ENCODE measurements around the gene NXF2B. TPM values are rescaled to one million over a fixed set of nuclear protein-coding genes. Genes with fewer than 3 reads are reported as not detected.
"Not testable (repeated sequence)": the region's sequence is repeated elsewhere in the genome, so short reads cannot be mapped to it uniquely, and the experiment has no call there.

The NXF2B gene
- total RNA-seq: not detected

DNA sequence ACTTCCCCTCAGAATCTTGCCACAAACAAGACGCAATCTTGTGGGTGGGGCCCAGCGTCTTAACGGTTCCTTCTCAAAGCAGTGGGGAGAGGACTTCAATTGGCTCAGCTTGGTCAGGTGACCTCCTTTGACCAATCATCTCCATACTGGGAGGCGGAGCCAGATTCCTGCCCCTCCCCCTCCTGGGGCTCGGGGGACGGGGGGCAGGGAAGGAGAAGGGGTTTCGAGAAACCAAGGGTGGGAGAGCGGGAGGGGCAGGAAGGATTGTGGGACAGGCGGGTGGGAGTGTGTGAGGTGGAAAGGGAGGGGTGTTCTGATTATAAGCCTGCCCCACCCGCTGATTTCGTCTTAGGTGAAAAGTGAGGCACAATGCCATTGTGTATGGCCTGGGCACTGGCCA lies at the start of gene NXF2B:
TSS of gene NXF2B (minus strand) at position 101 of the 400 bp plus-strand sequence. CDS start 59,972 bp downstream, outside the sequence.
- CTCF ChIA-PET; H3K4me1 Mint-ChIP-seq (ENCODE audit: low read depth): not testable (repeated sequence)

GRCh38 chrX:102478765-102479164 lies 39.0 kb upstream of the NXF2B start:
- H3K27me3 Mint-ChIP-seq; CTCF ChIA-PET; intact Hi-C loops (cut with micrococcal nuclease); H3K4me1 Mint-ChIP-seq (ENCODE audit: low read depth); H3K36me3 Mint-ChIP-seq (ENCODE audit: low read depth); H3K27ac Mint-ChIP-seq; DNase-seq; H3K4me3 Mint-ChIP-seq; ATAC-seq; POLR2A ChIA-PET; H3K9me3 Mint-ChIP-seq: not testable (repeated sequence)

More for the DNA sequence above, at the start of gene NXF2B:
- H3K27me3 Mint-ChIP-seq; intact Hi-C loops (cut with micrococcal nuclease); POLR2A ChIA-PET; H3K36me3 Mint-ChIP-seq (ENCODE audit: low read depth); ATAC-seq; H3K4me3 Mint-ChIP-seq; H3K27ac Mint-ChIP-seq; H3K9me3 Mint-ChIP-seq; DNase-seq: not testable (repeated sequence)

- POLR2A ChIA-PET; H3K36me3 Mint-ChIP-seq (ENCODE audit: low read depth); CTCF ChIA-PET; H3K9me3 Mint-ChIP-seq; DNase-seq; ATAC-seq; intact Hi-C loops (cut with micrococcal nuclease); H3K4me3 Mint-ChIP-seq; H3K27ac Mint-ChIP-seq; H3K4me1 Mint-ChIP-seq (ENCODE audit: low read depth); H3K27me3 Mint-ChIP-seq: not testable (repeated sequence)
These were observed 32.0 kb upstream of the NXF2B start, which contains the start of gene TCP11X2 for GRCh38 chrX:102471762-102472220. Gene TCP11X2, minus strand, starts transcription at chrX:102471812.

- H3K9me3 Mint-ChIP-seq; H3K4me1 Mint-ChIP-seq (ENCODE audit: low read depth); ATAC-seq; DNase-seq; CTCF ChIA-PET; H3K27me3 Mint-ChIP-seq; POLR2A ChIA-PET; intact Hi-C loops (cut with micrococcal nuclease); H3K4me3 Mint-ChIP-seq; H3K27ac Mint-ChIP-seq; H3K36me3 Mint-ChIP-seq (ENCODE audit: low read depth): not testable (repeated sequence)
These were observed 30.4 kb upstream of the NXF2B start for GRCh38 chrX:102470215-102470614.

DNA sequence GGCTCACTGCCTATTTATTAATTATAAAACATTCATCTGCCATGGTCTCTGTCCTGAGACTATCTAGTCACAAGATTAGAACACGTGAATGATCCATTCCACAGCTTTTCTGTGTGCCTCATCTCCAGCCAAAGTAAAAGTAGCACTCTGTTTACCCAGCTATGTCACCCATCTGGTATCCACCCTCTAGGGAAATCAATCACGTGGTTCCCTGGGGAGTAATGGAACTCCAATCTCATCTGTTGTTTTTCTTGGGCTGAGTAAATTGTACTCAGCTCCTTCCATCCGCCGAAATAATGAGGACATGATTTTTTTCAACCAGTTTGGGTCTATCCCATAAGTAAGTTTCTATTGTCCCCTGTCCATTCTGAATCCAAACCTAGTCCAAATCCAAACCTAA lies 18.8 kb upstream of the NXF2B start:
- CTCF ChIA-PET; H3K4me3 Mint-ChIP-seq; H3K27me3 Mint-ChIP-seq; intact Hi-C loops (cut with micrococcal nuclease); H3K9me3 Mint-ChIP-seq; POLR2A ChIA-PET; H3K27ac Mint-ChIP-seq; ATAC-seq; DNase-seq; H3K4me1 Mint-ChIP-seq (ENCODE audit: low read depth); H3K36me3 Mint-ChIP-seq (ENCODE audit: low read depth): not testable (repeated sequence)

DNA sequence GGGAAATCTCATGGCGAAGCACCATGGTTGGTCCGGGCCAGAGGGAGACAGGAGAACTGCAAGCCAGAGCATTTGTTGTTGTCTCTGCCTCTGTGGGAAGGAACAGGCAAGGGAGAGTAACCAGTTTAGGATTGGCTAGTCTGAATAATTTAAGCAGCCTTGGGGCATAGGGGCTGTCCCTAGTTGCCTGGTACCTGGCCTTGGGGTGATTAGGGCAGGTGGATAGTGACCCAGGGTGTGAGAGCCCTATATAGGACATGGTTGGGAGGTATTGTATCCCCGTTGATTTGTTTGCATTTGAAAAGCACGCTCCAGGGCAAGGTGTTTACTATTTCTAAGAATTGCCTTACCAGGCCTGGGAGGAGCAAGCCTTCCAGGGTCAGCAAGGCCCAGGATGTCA lies 25.3 kb downstream of the NXF2B start:
- POLR2A ChIA-PET; DNase-seq; H3K36me3 Mint-ChIP-seq (ENCODE audit: low read depth); intact Hi-C loops (cut with micrococcal nuclease); H3K9me3 Mint-ChIP-seq; ATAC-seq; H3K4me1 Mint-ChIP-seq (ENCODE audit: low read depth); H3K27me3 Mint-ChIP-seq; H3K4me3 Mint-ChIP-seq; H3K27ac Mint-ChIP-seq; CTCF ChIA-PET: not testable (repeated sequence)

- ATAC-seq: no peak
- no peaks in the 10 kb centered on the region for H3K36me3 Mint-ChIP-seq (ENCODE audit: low read depth)
- ChIA-PET POLR2A (no interaction called here), CTCF (interaction anchor here (1.0 kb wide), 1 partner anchor 277 kb away, joined by 3 read pairs; no protein-coding TSS in a partner anchor)
- peaks cover 1% of the 10 kb centered on the region for H3K27me3 Mint-ChIP-seq
- H3K4me1 Mint-ChIP-seq (ENCODE audit: low read depth): no peaks in the 10 kb centered on the region
- no peak overlapping the region for H3K27ac Mint-ChIP-seq
- DNase-seq: peak; percentile 75
- H3K9me3 Mint-ChIP-seq: no peaks in the 10 kb centered on the region
- TF ChIP-seq, protein P1, sequence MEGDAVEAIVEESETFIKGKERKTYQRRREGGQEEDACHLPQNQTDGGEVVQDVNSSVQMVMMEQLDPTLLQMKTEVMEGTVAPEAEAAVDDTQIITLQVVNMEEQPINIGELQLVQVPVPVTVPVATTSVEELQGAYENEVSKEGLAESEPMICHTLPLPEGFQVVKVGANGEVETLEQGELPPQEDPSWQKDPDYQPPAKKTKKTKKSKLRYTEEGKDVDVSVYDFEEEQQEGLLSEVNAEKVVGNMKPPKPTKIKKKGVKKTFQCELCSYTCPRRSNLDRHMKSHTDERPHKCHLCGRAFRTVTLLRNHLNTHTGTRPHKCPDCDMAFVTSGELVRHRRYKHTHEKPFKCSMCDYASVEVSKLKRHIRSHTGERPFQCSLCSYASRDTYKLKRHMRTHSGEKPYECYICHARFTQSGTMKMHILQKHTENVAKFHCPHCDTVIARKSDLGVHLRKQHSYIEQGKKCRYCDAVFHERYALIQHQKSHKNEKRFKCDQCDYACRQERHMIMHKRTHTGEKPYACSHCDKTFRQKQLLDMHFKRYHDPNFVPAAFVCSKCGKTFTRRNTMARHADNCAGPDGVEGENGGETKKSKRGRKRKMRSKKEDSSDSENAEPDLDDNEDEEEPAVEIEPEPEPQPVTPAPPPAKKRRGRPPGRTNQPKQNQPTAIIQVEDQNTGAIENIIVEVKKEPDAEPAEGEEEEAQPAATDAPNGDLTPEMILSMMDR (IDR thresholded peaks at IDR 0.05): peak; percentile 60
- H3K4me3 Mint-ChIP-seq: no peak overlapping the region
- intact Hi-C loops (cut with micrococcal nuclease): no loop called here
These were observed 93.9 kb downstream of the NXF2B start for GRCh38 chrX:102345916-102346315.

DNA sequence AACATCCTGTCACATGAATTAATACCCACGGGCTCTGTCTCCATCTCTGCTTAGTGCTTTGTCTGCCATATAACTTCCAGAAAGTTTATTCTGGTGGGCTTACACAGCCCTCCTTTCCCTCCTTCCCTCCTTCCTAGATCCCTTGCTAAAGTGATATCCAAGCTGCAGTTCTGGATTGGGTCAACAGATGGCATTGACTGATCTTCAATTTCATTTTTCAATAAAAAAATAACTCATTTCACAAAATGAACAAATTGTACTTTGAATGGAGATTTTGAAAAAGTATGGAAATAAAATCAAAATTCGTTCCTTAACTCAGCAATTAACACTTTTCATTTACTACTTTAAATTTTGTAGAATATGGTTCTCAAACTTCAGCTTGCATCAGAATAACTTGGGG lies 97.9 kb downstream of the NXF2B start:
- ChIA-PET POLR2A (no interaction called here), CTCF (no interaction called here)
- ATAC-seq (no peak), DNase-seq (no peak)
- Mint-ChIP-seq H3K4me1 (ENCODE audit: low read depth) (no peaks in the 10 kb centered on the region), H3K9me3 (no peaks in the 10 kb centered on the region), H3K27me3 (peaks cover 1% of the 10 kb centered on the region), H3K36me3 (ENCODE audit: low read depth) (no peaks in the 10 kb centered on the region), H3K27ac (no peak overlapping the region), H3K4me3 (no peak overlapping the region)
- TF ChIP-seq, protein P1 (IDR thresholded peaks at IDR 0.05): no peak
- intact Hi-C loops (cut with micrococcal nuclease): no loop called here

Measured in activated CD8-positive, alpha-beta T cell treated with anti-CD3 and anti-CD28 coated beads for 36 hours (primary cell).